ENCODE results near the gene CNTN4. TPM values are rescaled to one million over a fixed set of nuclear protein-coding genes. Genes with fewer than 3 reads are reported as not detected.

Gene CNTN4
- total RNA-seq, 1 donor from 2014 or later = 5.2 TPM

- Histone ChIP-seq H3K9ac (no peak overlapping the region), H4K20me1 (ENCODE audit: low read depth) (no peaks in the 10 kb centered on the region), H3K27me3 (no peaks in the 10 kb centered on the region), H3K27ac (no peak overlapping the region), H3K79me2 (ENCODE audit: low read depth) (no peaks in the 10 kb centered on the region), H2AFZ (replicated peaks) (no peak overlapping the region), H3F3A (ENCODE audit: low read depth) (no peaks in the 10 kb centered on the region), H3K4me2 (no peak overlapping the region), H3K4me1 (peaks cover 9% of the 10 kb centered on the region), H3K4me3 (no peak overlapping the region), H3K9me3 (ENCODE audit: low read depth) (no peaks in the 10 kb centered on the region), H3K36me3 (no peaks in the 10 kb centered on the region)
- no peaks in the 10 kb centered on the region for H3K9me3 Mint-ChIP-seq
- no peak overlapping the region for H3K4me3 Mint-ChIP-seq
- H3K27me3 Mint-ChIP-seq (ENCODE audit: insufficient read depth, low read depth) = peaks cover 2% of the 10 kb centered on the region
- no peak for DNase-seq (ENCODE audit: low spot score)
- no peaks in the 10 kb centered on the region for H3K36me3 Mint-ChIP-seq
- H3K4me1 Mint-ChIP-seq = peaks cover 21% of the 10 kb centered on the region
- no peak overlapping the region for H3K27ac Mint-ChIP-seq
- TF ChIP-seq EZH2phosphoT487 (IDR thresholded peaks at IDR 0.05) (no peak), CTCF (IDR thresholded peaks at IDR 0.05) (no peak), EZH2 (IDR thresholded peaks at IDR 0.05) (no peak)
Measured at GRCh38 chr3:2837910-2838309, 739.2 kb downstream of the CNTN4 start.

- H3K9me3 ChIP-seq (ENCODE audit: low read depth) = no peaks in the 10 kb centered on the region
- no peak overlapping the region for H3K27ac ChIP-seq
- H3K27ac Mint-ChIP-seq = no peak overlapping the region
- no peaks in the 10 kb centered on the region for H3K36me3 ChIP-seq
- no peaks in the 10 kb centered on the region for H4K20me1 ChIP-seq (ENCODE audit: low read depth)
- no peak overlapping the region for H3K4me2 ChIP-seq
- H3K4me1 Mint-ChIP-seq = peaks cover 21% of the 10 kb centered on the region
- no peaks in the 10 kb centered on the region for H3F3A ChIP-seq (ENCODE audit: low read depth)
- no peaks in the 10 kb centered on the region for H3K36me3 Mint-ChIP-seq
- peaks cover 9% of the 10 kb centered on the region for H3K4me1 ChIP-seq
- H3K4me3 ChIP-seq = no peak overlapping the region
- no peaks in the 10 kb centered on the region for H3K79me2 ChIP-seq (ENCODE audit: low read depth)
- no peak overlapping the region for H3K9ac ChIP-seq
- no peak for TF ChIP-seq EZH2phosphoT487 (IDR thresholded peaks at IDR 0.05)
- peak; percentile 28 for DNase-seq (ENCODE audit: low spot score)
- H3K9me3 Mint-ChIP-seq = no peaks in the 10 kb centered on the region
- H2AFZ ChIP-seq (replicated peaks) = no peak overlapping the region
- no peak overlapping the region for H3K4me3 Mint-ChIP-seq
- H3K27me3 Mint-ChIP-seq (ENCODE audit: insufficient read depth, low read depth) = peaks cover 2% of the 10 kb centered on the region
- no peaks in the 10 kb centered on the region for H3K27me3 ChIP-seq
Measured at GRCh38 chr3:2838546-2839157, 740.0 kb downstream of the CNTN4 start.

- no peaks in the 10 kb centered on the region for H3F3A ChIP-seq (ENCODE audit: low read depth)
- H4K20me1 ChIP-seq (ENCODE audit: low read depth) = no peaks in the 10 kb centered on the region
- H3K9ac ChIP-seq = no peak overlapping the region
- no peaks in the 10 kb centered on the region for H3K9me3 Mint-ChIP-seq
- H3K36me3 Mint-ChIP-seq = no peaks in the 10 kb centered on the region
- H3K36me3 ChIP-seq = no peaks in the 10 kb centered on the region
- peaks cover 21% of the 10 kb centered on the region for H3K4me1 Mint-ChIP-seq
- peaks cover 2% of the 10 kb centered on the region for H3K27me3 Mint-ChIP-seq (ENCODE audit: insufficient read depth, low read depth)
- no peaks in the 10 kb centered on the region for H3K27me3 ChIP-seq
- no peak for TF ChIP-seq EZH2 (IDR thresholded peaks at IDR 0.05)
- TF ChIP-seq CTCF (IDR thresholded peaks at IDR 0.05) = no peak
- no peak for TF ChIP-seq EZH2phosphoT487 (IDR thresholded peaks at IDR 0.05)
- peaks cover 9% of the 10 kb centered on the region for H3K4me1 ChIP-seq
- no peak overlapping the region for H3K4me3 Mint-ChIP-seq
- H3K27ac ChIP-seq = no peak overlapping the region
- H3K4me3 ChIP-seq = no peak overlapping the region
- H2AFZ ChIP-seq (replicated peaks) = no peak overlapping the region
- no peak for DNase-seq (ENCODE audit: low spot score)
- H3K79me2 ChIP-seq (ENCODE audit: low read depth) = no peaks in the 10 kb centered on the region
- no peaks in the 10 kb centered on the region for H3K9me3 ChIP-seq (ENCODE audit: low read depth)
- H3K27ac Mint-ChIP-seq = no peak overlapping the region
- no peak overlapping the region for H3K4me2 ChIP-seq
Measured at GRCh38 chr3:2839876-2840275, 741.2 kb downstream of the CNTN4 start.

- Histone ChIP-seq H3F3A (ENCODE audit: low read depth) (no peaks in the 10 kb centered on the region), H3K27me3 (no peaks in the 10 kb centered on the region), H3K9ac (no peak overlapping the region), H3K36me3 (no peaks in the 10 kb centered on the region), H3K27ac (no peak overlapping the region), H3K4me3 (no peak overlapping the region), H3K4me2 (no peak overlapping the region), H2AFZ (replicated peaks) (no peak overlapping the region), H4K20me1 (ENCODE audit: low read depth) (no peaks in the 10 kb centered on the region), H3K9me3 (ENCODE audit: low read depth) (no peaks in the 10 kb centered on the region), H3K4me1 (no peaks in the 10 kb centered on the region), H3K79me2 (ENCODE audit: low read depth) (no peaks in the 10 kb centered on the region)
- DNase-seq (ENCODE audit: low spot score) = no peak
- no peak for TF ChIP-seq EZH2phosphoT487 (IDR thresholded peaks at IDR 0.05)
- no peak for TF ChIP-seq EZH2 (IDR thresholded peaks at IDR 0.05)
- TF ChIP-seq CTCF (IDR thresholded peaks at IDR 0.05) = no peak
- Mint-ChIP-seq H3K9me3 (peaks cover 4% of the 10 kb centered on the region), H3K4me3 (no peak overlapping the region), H3K27me3 (ENCODE audit: insufficient read depth, low read depth) (peaks cover 4% of the 10 kb centered on the region), H3K36me3 (no peaks in the 10 kb centered on the region), H3K27ac (peak overlapping the region; percentile 87), H3K4me1 (no peaks in the 10 kb centered on the region)
Measured at GRCh38 chr3:2847062-2847841, 748.6 kb downstream of the CNTN4 start.
